ENCODE measurements around the gene ANKUB1.

The ANKUB1 gene

GRCh38 chr3:149808209-149808829 lies 16.0 kb upstream of the ANKUB1 start:
- peak; percentile 52 for DNase-seq

- DNase-seq, result no peak
Observed at GRCh38 chr3:149806171-149806778, 13.9 kb upstream of the ANKUB1 start.

GRCh38 chr3:149801639-149802038 lies 9.3 kb upstream of the ANKUB1 start:
- DNase-seq, result no peak

- no peak for DNase-seq
Observed at GRCh38 chr3:149801195-149801594, 8.8 kb upstream of the ANKUB1 start.

- DNase-seq, result no peak
Observed at GRCh38 chr3:149800693-149801092, 8.3 kb upstream of the ANKUB1 start.

- DNase-seq, result no peak
Observed at GRCh38 chr3:149796026-149796425, 3.7 kb upstream of the ANKUB1 start.

- no peak for DNase-seq
Observed at GRCh38 chr3:149790698-149791097, 1.7 kb downstream of the ANKUB1 start.

- DNase-seq, result no peak
Observed at GRCh38 chr3:149790268-149790667, 2.1 kb downstream of the ANKUB1 start.

- DNase-seq, result no peak
Observed at GRCh38 chr3:149784064-149784704, 8.2 kb downstream of the ANKUB1 start.

GRCh38 chr3:149783576-149783975 lies 8.8 kb downstream of the ANKUB1 start:
- no peak for DNase-seq

- no peak for DNase-seq
Observed at GRCh38 chr3:149781741-149782140, 10.6 kb downstream of the ANKUB1 start.

- no peak for DNase-seq
Observed at GRCh38 chr3:149781211-149781610, 11.1 kb downstream of the ANKUB1 start.

- DNase-seq, result no peak
Observed at GRCh38 chr3:149777414-149778214, 14.7 kb downstream of the ANKUB1 start.

GRCh38 chr3:149776170-149776569 lies 16.2 kb downstream of the ANKUB1 start:
- DNase-seq, result no peak

- DNase-seq, result no peak
Observed at GRCh38 chr3:149772861-149773260, 19.5 kb downstream of the ANKUB1 start.

- peak; percentile 25 for DNase-seq
Observed at GRCh38 chr3:149771652-149772271, 20.6 kb downstream of the ANKUB1 start.

GRCh38 chr3:149770246-149770645 lies 22.1 kb downstream of the ANKUB1 start:
- DNase-seq, result no peak

GRCh38 chr3:149768704-149769103 lies 23.6 kb downstream of the ANKUB1 start:
- no peak for DNase-seq

GRCh38 chr3:149767720-149768119 lies 24.6 kb downstream of the ANKUB1 start:
- no peak for DNase-seq

- DNase-seq, result no peak
Observed at GRCh38 chr3:149765762-149766334, 26.5 kb downstream of the ANKUB1 start.

GRCh38 chr3:149764302-149764701 lies 28.1 kb downstream of the ANKUB1 start:
- DNase-seq, result no peak

GRCh38 chr3:149763565-149764195 lies 28.7 kb downstream of the ANKUB1 start:
- DNase-seq, result no peak
